ENCODE measurements around the gene NTN1.

NTN1 gene

GRCh38 chr17:9220398-9221146 lies 199.3 kb downstream of the NTN1 start:
- DNase-seq = no peak

- no peak for DNase-seq
These were observed 200.0 kb downstream of the NTN1 start for GRCh38 chr17:9221147-9221921.

GRCh38 chr17:9221922-9222180 lies 200.5 kb downstream of the NTN1 start:
- DNase-seq = no peak

GRCh38 chr17:9223531-9223930 lies 202.2 kb downstream of the NTN1 start:
- DNase-seq = no peak

- DNase-seq = no peak
These were observed 203.2 kb downstream of the NTN1 start for GRCh38 chr17:9224485-9224884.

- DNase-seq = no peak
These were observed 204.2 kb downstream of the NTN1 start for GRCh38 chr17:9225305-9226101.

GRCh38 chr17:9226130-9226793 lies 205.0 kb downstream of the NTN1 start:
- DNase-seq = no peak

- peak; percentile 69 for DNase-seq
These were observed 205.5 kb downstream of the NTN1 start for GRCh38 chr17:9226794-9227135.

GRCh38 chr17:9227819-9228407 lies 206.6 kb downstream of the NTN1 start:
- DNase-seq = no peak

- DNase-seq = no peak
These were observed 207.3 kb downstream of the NTN1 start for GRCh38 chr17:9228408-9229159.

- no peak for DNase-seq
These were observed 208.0 kb downstream of the NTN1 start for GRCh38 chr17:9229160-9229825.

GRCh38 chr17:9229826-9230201 lies 208.5 kb downstream of the NTN1 start:
- no peak for DNase-seq

- no peak for DNase-seq
These were observed 209.0 kb downstream of the NTN1 start for GRCh38 chr17:9230346-9230745.

GRCh38 chr17:9230861-9231260 lies 209.6 kb downstream of the NTN1 start:
- DNase-seq = no peak

GRCh38 chr17:9231449-9232154 lies 210.3 kb downstream of the NTN1 start:
- DNase-seq = no peak

GRCh38 chr17:9232155-9232475 lies 210.8 kb downstream of the NTN1 start:
- no peak for DNase-seq

- DNase-seq = no peak
These were observed 211.4 kb downstream of the NTN1 start for GRCh38 chr17:9232591-9233270.

GRCh38 chr17:9233271-9233599 lies 211.9 kb downstream of the NTN1 start:
- DNase-seq = no peak

- DNase-seq = no peak
These were observed 212.5 kb downstream of the NTN1 start for GRCh38 chr17:9233761-9234160.

GRCh38 chr17:9234389-9234945 lies 213.2 kb downstream of the NTN1 start:
- no peak for DNase-seq

Measured in activated effector memory CD4-positive, alpha-beta T cell treated with anti-CD3 and anti-CD28 coated beads, Interleukin-2, amount 50 U/mL, for 16 hours (primary cell).